ENCODE data around the gene CTNNA3. TPM values are rescaled to one million over a fixed set of nuclear protein-coding genes. Genes with fewer than 3 reads are reported as not detected.

The CTNNA3 gene
- total RNA-seq, 1 donor from 2014 or later: not detected

GRCh38 chr10:66223656-66224055, 1472.3 kb downstream of the CTNNA3 start:
- H3K36me3 Mint-ChIP-seq (ENCODE audit: low read depth): no peaks in the 10 kb centered on the region
- no peaks in the 10 kb centered on the region for H3K4me1 Mint-ChIP-seq (ENCODE audit: low read depth)
- H3K9me3 Mint-ChIP-seq: peaks cover 8% of the 10 kb centered on the region
- DNase-seq (ENCODE audit: low spot score): no peak
- no peaks in the 10 kb centered on the region for H3K27me3 Mint-ChIP-seq (ENCODE audit: insufficient read depth)
- no peak overlapping the region for H3K27ac Mint-ChIP-seq
- intact Hi-C loops (cut with micrococcal nuclease): no loop called here
- no peak overlapping the region for H3K4me3 Mint-ChIP-seq

DNA sequence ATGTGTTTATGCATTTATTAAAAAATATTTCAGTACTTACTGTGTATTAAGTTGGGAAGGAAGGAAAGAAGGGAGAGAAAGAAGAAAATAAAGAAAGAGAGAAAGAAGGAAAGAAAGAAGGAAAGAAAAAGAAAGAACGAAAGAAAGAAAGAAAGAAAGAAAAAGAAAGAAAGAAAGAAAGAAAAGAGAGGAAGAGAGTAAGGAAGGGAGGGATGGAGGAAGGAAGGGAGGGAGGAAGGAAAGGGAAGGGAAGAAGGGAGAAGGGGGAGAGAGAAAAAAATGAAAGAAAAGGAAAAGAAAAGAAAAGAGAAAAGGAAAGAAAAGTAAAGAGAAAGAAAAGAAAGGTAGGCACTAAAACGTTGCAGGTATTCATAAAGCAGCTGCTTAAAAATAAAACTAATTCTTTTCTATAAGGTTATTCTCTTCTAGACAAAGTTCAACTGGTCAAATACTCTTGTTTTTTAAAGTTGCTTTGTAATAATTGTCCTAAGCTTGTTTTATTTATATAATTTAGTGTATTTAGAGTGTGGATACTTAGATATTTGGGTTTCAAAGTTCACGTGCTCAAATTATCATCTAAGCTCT, 1473.4 kb downstream of the CTNNA3 start:
- no peak for DNase-seq (ENCODE audit: low spot score)
- H3K4me1 Mint-ChIP-seq (ENCODE audit: low read depth): no peaks in the 10 kb centered on the region
- H3K27ac Mint-ChIP-seq: no peak overlapping the region
- peaks cover 9% of the 10 kb centered on the region for H3K9me3 Mint-ChIP-seq
- no peaks in the 10 kb centered on the region for H3K36me3 Mint-ChIP-seq (ENCODE audit: low read depth)
- no peak overlapping the region for H3K4me3 Mint-ChIP-seq
- intact Hi-C loops (cut with micrococcal nuclease): no loop called here
- H3K27me3 Mint-ChIP-seq (ENCODE audit: insufficient read depth): no peaks in the 10 kb centered on the region

GRCh38 chr10:66218981-66219587, 1476.9 kb downstream of the CTNNA3 start:
- intact Hi-C loops (cut with micrococcal nuclease): no loop called here
- DNase-seq (ENCODE audit: low spot score): no peak
- Mint-ChIP-seq H3K4me3 (no peak overlapping the region), H3K36me3 (ENCODE audit: low read depth) (no peaks in the 10 kb centered on the region), H3K4me1 (ENCODE audit: low read depth) (no peaks in the 10 kb centered on the region), H3K27me3 (ENCODE audit: insufficient read depth) (no peaks in the 10 kb centered on the region), H3K9me3 (peaks cover 9% of the 10 kb centered on the region), H3K27ac (no peak overlapping the region)

- H3K36me3 Mint-ChIP-seq (ENCODE audit: low read depth): no peaks in the 10 kb centered on the region
- intact Hi-C loops (cut with micrococcal nuclease): no loop called here
- DNase-seq (ENCODE audit: low spot score): no peak
- peaks cover 9% of the 10 kb centered on the region for H3K9me3 Mint-ChIP-seq
- no peak overlapping the region for H3K27ac Mint-ChIP-seq
- H3K27me3 Mint-ChIP-seq (ENCODE audit: insufficient read depth): no peaks in the 10 kb centered on the region
- no peaks in the 10 kb centered on the region for H3K4me1 Mint-ChIP-seq (ENCODE audit: low read depth)
- H3K4me3 Mint-ChIP-seq: no peak overlapping the region
Measured at GRCh38 chr10:66218289-66218688, 1477.7 kb downstream of the CTNNA3 start.

DNA sequence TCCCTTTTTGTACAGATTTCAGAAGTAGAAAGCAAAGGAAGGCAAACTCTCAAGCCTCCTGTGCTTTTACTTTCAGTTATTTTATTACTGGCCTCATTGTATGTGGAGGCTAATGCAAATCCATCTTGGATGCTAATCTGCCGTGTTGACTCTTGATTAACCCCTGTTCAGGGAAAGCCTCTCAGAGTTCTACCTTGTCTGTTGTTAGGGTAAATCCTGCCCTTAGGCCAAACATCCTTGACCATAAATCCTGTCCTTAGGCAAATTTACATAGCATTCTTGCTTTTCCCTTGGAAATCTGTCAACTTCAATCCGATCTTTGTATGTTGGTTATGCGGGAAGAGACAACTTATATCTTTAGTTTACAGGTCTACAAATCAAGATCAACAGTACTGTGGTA, 1480.1 kb downstream of the CTNNA3 start:
- H3K36me3 Mint-ChIP-seq (ENCODE audit: low read depth): no peaks in the 10 kb centered on the region
- H3K4me1 Mint-ChIP-seq (ENCODE audit: low read depth): no peaks in the 10 kb centered on the region
- no peak overlapping the region for H3K27ac Mint-ChIP-seq
- intact Hi-C loops (cut with micrococcal nuclease): no loop called here
- H3K27me3 Mint-ChIP-seq (ENCODE audit: insufficient read depth): no peaks in the 10 kb centered on the region
- H3K4me3 Mint-ChIP-seq: no peak overlapping the region
- peaks cover 9% of the 10 kb centered on the region for H3K9me3 Mint-ChIP-seq
- no peak for DNase-seq (ENCODE audit: low spot score)

- DNase-seq (ENCODE audit: low spot score): no peak
- H3K36me3 Mint-ChIP-seq (ENCODE audit: low read depth): no peaks in the 10 kb centered on the region
- intact Hi-C loops (cut with micrococcal nuclease): no loop called here
- no peaks in the 10 kb centered on the region for H3K4me1 Mint-ChIP-seq (ENCODE audit: low read depth)
- peaks cover 9% of the 10 kb centered on the region for H3K9me3 Mint-ChIP-seq
- H3K27ac Mint-ChIP-seq: no peak overlapping the region
- no peak overlapping the region for H3K4me3 Mint-ChIP-seq
- no peaks in the 10 kb centered on the region for H3K27me3 Mint-ChIP-seq (ENCODE audit: insufficient read depth)
Measured at GRCh38 chr10:66214721-66215404, 1481.1 kb downstream of the CTNNA3 start.

GRCh38 chr10:66209025-66209424, 1487.0 kb downstream of the CTNNA3 start:
- Mint-ChIP-seq H3K4me1 (ENCODE audit: low read depth) (no peaks in the 10 kb centered on the region), H3K9me3 (no peaks in the 10 kb centered on the region), H3K36me3 (ENCODE audit: low read depth) (no peaks in the 10 kb centered on the region), H3K27me3 (ENCODE audit: insufficient read depth) (no peaks in the 10 kb centered on the region), H3K4me3 (no peak overlapping the region), H3K27ac (no peak overlapping the region)
- no peak for DNase-seq (ENCODE audit: low spot score)
- intact Hi-C loops (cut with micrococcal nuclease): loop anchor here (10.0 kb wide), 1 partner anchor 726 kb away; no protein-coding TSS in a partner anchor

DNA sequence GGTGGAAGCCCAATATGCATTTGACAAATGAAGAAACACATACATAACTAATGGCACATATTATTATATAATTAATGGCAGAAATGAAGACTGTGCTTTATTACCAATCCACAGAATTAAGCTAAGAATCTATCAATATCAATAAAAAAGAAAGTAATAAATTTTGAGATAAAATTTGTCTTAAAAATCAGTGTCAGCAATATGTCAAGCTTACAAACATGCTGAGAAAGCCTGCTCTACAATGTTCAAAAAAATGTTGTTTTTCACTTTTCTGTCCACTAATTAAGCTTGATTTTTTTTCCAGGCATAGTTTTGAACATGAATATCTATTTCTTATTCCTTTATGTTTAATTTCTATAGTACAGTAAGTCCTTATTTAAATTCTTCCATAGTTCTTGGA, 1491.2 kb downstream of the CTNNA3 start:
- Mint-ChIP-seq H3K4me1 (ENCODE audit: low read depth) (no peaks in the 10 kb centered on the region), H3K27me3 (ENCODE audit: insufficient read depth) (no peaks in the 10 kb centered on the region), H3K4me3 (no peak overlapping the region), H3K27ac (no peak overlapping the region), H3K36me3 (ENCODE audit: low read depth) (no peaks in the 10 kb centered on the region), H3K9me3 (no peaks in the 10 kb centered on the region)
- no peak for DNase-seq (ENCODE audit: low spot score)
- intact Hi-C loops (cut with micrococcal nuclease): loop anchor here (10.0 kb wide), 1 partner anchor 730 kb away; no protein-coding TSS in a partner anchor

DNA sequence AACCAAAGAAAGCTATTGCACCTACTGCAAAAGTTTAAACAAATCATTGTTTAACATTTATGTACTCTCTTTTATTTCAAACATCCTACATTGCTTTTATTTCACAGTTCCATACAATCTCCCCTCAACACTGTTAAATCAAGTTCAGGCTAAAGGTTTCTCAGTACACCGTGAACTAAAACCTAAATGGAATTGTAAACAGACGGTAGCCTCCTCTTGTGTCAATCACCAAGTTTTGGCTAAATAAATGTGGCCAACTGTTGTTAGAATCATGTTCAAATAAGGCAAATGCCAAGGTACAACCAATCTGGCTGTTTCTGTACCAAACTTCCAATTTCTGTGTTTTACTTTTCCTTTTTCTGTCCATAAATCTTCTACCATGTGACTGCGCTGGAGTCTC, 1493.9 kb downstream of the CTNNA3 start:
- Mint-ChIP-seq H3K27me3 (ENCODE audit: insufficient read depth) (no peaks in the 10 kb centered on the region), H3K9me3 (no peaks in the 10 kb centered on the region), H3K4me1 (ENCODE audit: low read depth) (no peaks in the 10 kb centered on the region), H3K27ac (no peak overlapping the region), H3K36me3 (ENCODE audit: low read depth) (no peaks in the 10 kb centered on the region), H3K4me3 (no peak overlapping the region)
- intact Hi-C loops (cut with micrococcal nuclease): loop anchor here (10.0 kb wide), 1 partner anchor 733 kb away; no protein-coding TSS in a partner anchor
- DNase-seq (ENCODE audit: low spot score): no peak

DNA sequence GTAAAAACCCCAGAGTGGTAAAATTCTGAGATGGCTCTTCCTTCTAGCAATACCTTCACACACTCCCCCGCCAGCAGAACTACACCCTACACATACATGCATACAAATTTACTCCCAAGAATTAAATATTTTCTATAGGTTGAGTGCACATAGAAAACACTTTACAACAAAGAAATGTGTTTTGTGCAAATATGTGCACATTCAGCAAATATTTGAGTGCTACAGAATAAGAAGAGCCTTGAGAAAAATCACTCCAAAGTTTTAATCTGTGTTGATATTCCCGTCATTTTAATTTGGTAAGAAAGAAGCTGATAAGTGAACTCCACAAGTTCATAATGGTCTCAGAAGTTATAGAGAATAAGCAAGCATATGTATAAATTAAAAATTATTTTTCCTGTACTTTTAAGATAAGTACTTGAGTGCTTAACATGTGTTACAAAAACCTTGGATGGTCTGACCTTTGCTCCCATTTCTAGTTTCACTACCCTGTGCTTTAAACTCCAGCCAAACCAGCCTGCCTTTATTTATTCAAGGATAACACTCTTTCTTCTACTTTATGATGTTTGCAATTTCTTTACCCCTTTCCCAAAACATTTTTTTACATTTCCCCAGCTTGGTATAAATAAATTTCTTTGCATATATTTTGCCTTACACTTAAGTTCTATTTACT, 1503.7 kb downstream of the CTNNA3 start:
- H3K27ac Mint-ChIP-seq: no peak overlapping the region
- H3K27me3 Mint-ChIP-seq (ENCODE audit: insufficient read depth): no peaks in the 10 kb centered on the region
- H3K36me3 Mint-ChIP-seq (ENCODE audit: low read depth): no peaks in the 10 kb centered on the region
- H3K4me1 Mint-ChIP-seq (ENCODE audit: low read depth): no peaks in the 10 kb centered on the region
- intact Hi-C loops (cut with micrococcal nuclease): no loop called here
- no peaks in the 10 kb centered on the region for H3K9me3 Mint-ChIP-seq
- H3K4me3 Mint-ChIP-seq: no peak overlapping the region
- no peak for DNase-seq (ENCODE audit: low spot score)

DNA sequence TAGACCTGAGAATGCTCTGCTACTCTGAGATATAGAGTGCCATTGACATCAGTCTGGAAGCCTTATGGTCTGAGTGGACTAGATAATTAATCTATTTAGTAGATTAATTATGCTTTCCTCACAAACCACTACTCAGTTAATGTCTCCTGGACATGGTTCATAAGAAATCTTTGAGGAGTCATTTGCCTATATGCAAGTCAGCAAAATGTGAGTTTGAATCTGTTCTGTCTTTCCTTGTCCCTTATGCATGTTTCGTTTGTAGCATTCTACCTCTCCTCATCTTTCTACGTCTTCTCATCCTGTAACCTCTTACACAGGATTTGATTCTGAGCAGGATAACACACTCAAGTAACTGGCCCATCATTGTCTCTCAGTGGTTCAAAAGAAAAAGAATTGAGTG, 1505.6 kb downstream of the CTNNA3 start:
- H3K4me1 Mint-ChIP-seq (ENCODE audit: low read depth): no peaks in the 10 kb centered on the region
- intact Hi-C loops (cut with micrococcal nuclease): no loop called here
- no peak overlapping the region for H3K4me3 Mint-ChIP-seq
- DNase-seq (ENCODE audit: low spot score): no peak
- no peaks in the 10 kb centered on the region for H3K36me3 Mint-ChIP-seq (ENCODE audit: low read depth)
- H3K27ac Mint-ChIP-seq: no peak overlapping the region
- H3K27me3 Mint-ChIP-seq (ENCODE audit: insufficient read depth): no peaks in the 10 kb centered on the region
- H3K9me3 Mint-ChIP-seq: no peaks in the 10 kb centered on the region

DNA sequence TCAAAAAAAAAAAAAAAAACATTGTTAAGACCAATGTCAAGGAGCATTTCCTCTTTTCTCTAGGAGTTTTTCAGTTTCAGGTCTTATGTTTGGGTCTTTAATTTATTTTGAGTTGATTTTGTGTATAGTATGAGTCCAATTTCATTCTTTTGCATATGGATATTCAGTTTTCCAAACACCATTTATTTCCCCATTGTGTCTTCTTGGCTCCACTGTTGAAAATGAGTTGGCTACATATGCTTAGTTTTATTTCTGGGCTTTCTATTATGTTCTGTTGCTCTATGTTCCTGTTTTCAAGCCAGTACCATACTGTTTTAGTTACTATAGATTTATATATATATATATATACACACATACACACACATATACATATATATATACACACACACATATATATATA, 1506.7 kb downstream of the CTNNA3 start:
- H3K27me3 Mint-ChIP-seq (ENCODE audit: insufficient read depth): no peaks in the 10 kb centered on the region
- no peak for DNase-seq (ENCODE audit: low spot score)
- H3K4me1 Mint-ChIP-seq (ENCODE audit: low read depth): no peaks in the 10 kb centered on the region
- H3K36me3 Mint-ChIP-seq (ENCODE audit: low read depth): no peaks in the 10 kb centered on the region
- no peaks in the 10 kb centered on the region for H3K9me3 Mint-ChIP-seq
- H3K4me3 Mint-ChIP-seq: no peak overlapping the region
- H3K27ac Mint-ChIP-seq: no peak overlapping the region
- intact Hi-C loops (cut with micrococcal nuclease): no loop called here

Measured in activated T-helper 1 cell treated with anti-CD3 and anti-CD28 coated beads, Interleukin-12 subunit alpha, Interleukin-12 subunit beta, Interleukin-2, Interleukin-4 antibody, amounts not matched to agents 30 ng/mL and 10 ng/mL and 1 ng/mL, durations not matched to agents 14 hours and 24 hours and 36 hours (primary cell).